ENCODE measurements around the gene PCTP.

The PCTP gene

DNA sequence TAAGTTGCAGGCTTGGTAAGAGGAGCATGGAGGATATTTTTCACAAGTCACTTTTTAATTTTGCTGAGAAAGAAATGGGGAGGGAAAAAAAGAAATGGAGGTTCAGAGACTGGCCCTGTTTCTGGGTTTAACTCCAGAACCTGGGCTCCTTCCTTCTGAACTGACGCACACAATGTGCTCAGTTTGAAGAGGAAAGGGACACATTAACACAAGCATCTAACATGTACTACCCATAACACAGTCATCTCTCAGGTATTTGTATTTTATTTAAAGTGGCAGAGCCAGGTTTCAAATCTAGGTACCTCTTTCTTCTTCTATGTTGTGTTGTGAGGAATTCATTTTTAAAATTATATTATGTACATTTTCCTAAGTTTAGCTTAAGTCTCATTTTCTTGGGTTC lies 22.9 kb upstream of the PCTP start:
- H3K9me3 ChIP-seq (ENCODE audit: control insufficient read depth, low read length), result no peaks in the 10 kb centered on the region
- H3K27me3 ChIP-seq (ENCODE audit: control insufficient read depth, insufficient read depth, low read length, poor library complexity, severe bottlenecking), result no peaks in the 10 kb centered on the region
- H3K4me3 ChIP-seq (ENCODE audit: insufficient read depth, low read depth, low read length), result no peak overlapping the region
- 67 to 86% methylated on average over 1 of the region's 1 CpG for WGBS, 2 experiments
- H3K27ac ChIP-seq (ENCODE audit: insufficient read depth, low read depth, low read length, poor library complexity, severe bottlenecking), result no peak overlapping the region
- no peaks in the 10 kb centered on the region for H3K36me3 ChIP-seq (ENCODE audit: control insufficient read depth, insufficient read depth, low read length)
- peaks cover 25% of the 10 kb centered on the region for H3K4me1 ChIP-seq (ENCODE audit: control insufficient read depth, insufficient read depth, low read length)

DNA sequence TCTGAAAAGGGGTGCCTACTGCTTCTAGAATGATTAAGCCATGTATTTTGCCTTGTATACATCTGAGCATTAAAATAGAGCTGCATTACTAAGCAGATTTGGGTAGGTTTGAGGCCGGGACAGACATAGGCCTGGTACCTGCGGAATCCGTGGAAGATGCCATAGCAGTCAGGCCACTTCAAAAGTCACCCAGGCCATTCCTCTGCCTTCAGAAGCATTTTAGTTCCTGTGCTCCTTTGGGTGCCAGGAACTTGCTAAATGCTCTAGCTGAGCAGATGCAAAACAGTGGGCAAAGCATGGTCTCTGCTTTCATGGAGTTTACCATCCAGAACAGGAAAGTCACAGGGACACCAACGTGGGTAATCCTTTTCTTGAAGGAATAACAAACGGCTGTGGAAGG lies 22.5 kb upstream of the PCTP start:
- H3K4me3 ChIP-seq (ENCODE audit: insufficient read depth, low read depth, low read length), result no peak overlapping the region
- H3K4me1 ChIP-seq (ENCODE audit: control insufficient read depth, insufficient read depth, low read length), result peaks cover 27% of the 10 kb centered on the region
- H3K36me3 ChIP-seq (ENCODE audit: control insufficient read depth, insufficient read depth, low read length), result no peaks in the 10 kb centered on the region
- no peaks in the 10 kb centered on the region for H3K27me3 ChIP-seq (ENCODE audit: control insufficient read depth, insufficient read depth, low read length, poor library complexity, severe bottlenecking)
- WGBS, 2 experiments, result 76 to 78% methylated on average over 5 of the region's 5 CpGs
- H3K27ac ChIP-seq (ENCODE audit: insufficient read depth, low read depth, low read length, poor library complexity, severe bottlenecking), result no peak overlapping the region
- no peaks in the 10 kb centered on the region for H3K9me3 ChIP-seq (ENCODE audit: control insufficient read depth, low read length)

DNA sequence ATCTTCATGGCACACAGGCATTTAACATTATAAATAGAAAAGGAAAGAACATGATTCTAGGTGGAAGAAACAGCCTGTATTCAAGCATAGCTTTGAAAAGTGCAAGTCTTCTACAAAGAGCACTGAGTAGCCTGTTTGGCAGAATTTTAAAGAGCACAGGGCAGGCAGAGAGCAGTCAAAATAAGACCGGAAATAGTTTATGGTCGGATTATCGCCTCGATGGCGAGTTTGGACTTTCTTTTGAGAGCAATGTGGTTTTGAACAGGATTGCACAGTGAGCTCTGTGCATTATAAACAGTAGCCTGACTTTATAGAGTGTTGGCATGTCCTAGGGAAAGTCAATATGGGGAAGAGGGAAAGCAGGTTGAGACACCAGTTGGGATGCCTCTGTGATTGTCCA lies 22.0 kb upstream of the PCTP start:
- 94 to 96% methylated on average over 5 of the region's 5 CpGs for WGBS, 2 experiments
- Histone ChIP-seq H3K27ac (ENCODE audit: insufficient read depth, low read depth, low read length, poor library complexity, severe bottlenecking) (no peak overlapping the region), H3K9me3 (ENCODE audit: control insufficient read depth, low read length) (no peaks in the 10 kb centered on the region), H3K4me3 (ENCODE audit: insufficient read depth, low read depth, low read length) (no peak overlapping the region), H3K4me1 (ENCODE audit: control insufficient read depth, insufficient read depth, low read length) (peaks cover 32% of the 10 kb centered on the region), H3K36me3 (ENCODE audit: control insufficient read depth, insufficient read depth, low read length) (no peaks in the 10 kb centered on the region), H3K27me3 (ENCODE audit: control insufficient read depth, insufficient read depth, low read length, poor library complexity, severe bottlenecking) (no peaks in the 10 kb centered on the region)

DNA sequence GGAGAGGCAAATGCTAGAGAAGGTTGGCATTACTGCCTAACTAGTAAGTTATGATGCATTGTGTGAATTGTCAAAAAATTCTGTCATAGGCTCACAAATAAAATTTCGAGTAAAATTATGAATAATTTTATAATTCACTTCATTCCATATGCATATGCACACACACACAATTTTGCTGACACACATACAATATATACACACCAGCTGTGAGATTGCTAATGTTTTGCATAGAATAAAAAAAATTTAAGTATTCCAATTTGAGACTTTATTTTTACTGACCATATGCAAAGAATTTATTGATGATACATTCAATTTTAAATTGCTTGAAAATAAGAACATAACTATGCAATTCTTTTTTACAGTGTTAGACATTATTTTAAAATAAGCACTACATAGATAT lies 21.4 kb upstream of the PCTP start:
- H3K9me3 ChIP-seq (ENCODE audit: control insufficient read depth, low read length), result no peaks in the 10 kb centered on the region
- WGBS, 2 experiments, result no CpG with 5 or more reads among the region's 1 CpG

DNA sequence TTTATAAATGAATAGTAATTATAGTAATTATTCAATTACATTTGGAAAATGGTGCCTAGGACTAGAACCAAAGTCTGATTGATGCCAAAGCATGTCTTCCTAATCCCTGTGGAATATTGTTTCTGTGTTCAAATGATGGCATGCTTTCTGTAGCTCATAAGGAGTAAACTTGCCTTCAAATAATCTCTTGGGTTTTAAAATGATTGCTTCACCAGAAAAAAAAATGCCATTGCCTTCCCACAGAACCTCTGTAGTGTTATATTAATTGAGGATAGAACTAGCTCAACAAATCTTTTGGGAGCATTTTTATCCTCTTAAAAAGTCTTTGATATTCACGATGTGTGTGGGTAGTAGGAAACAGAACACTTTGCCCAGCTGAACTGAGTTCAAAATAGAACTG lies 20.5 kb upstream of the PCTP start:
- Histone ChIP-seq H3K27me3 (ENCODE audit: control insufficient read depth, insufficient read depth, low read length, poor library complexity, severe bottlenecking) (no peaks in the 10 kb centered on the region), H3K4me1 (ENCODE audit: control insufficient read depth, insufficient read depth, low read length) (peaks cover 31% of the 10 kb centered on the region), H3K27ac (ENCODE audit: insufficient read depth, low read depth, low read length, poor library complexity, severe bottlenecking) (no peak overlapping the region), H3K4me3 (ENCODE audit: insufficient read depth, low read depth, low read length) (no peak overlapping the region), H3K36me3 (ENCODE audit: control insufficient read depth, insufficient read depth, low read length) (no peaks in the 10 kb centered on the region), H3K9me3 (ENCODE audit: control insufficient read depth, low read length) (no peaks in the 10 kb centered on the region)
- WGBS, 2 experiments, result 100% methylated on average over 1 of the region's 1 CpG

More for the DNA sequence above, 21.4 kb upstream of the PCTP start:
- Histone ChIP-seq H3K4me1 (ENCODE audit: control insufficient read depth, insufficient read depth, low read length) (peaks cover 38% of the 10 kb centered on the region), H3K36me3 (ENCODE audit: control insufficient read depth, insufficient read depth, low read length) (no peaks in the 10 kb centered on the region), H3K27ac (ENCODE audit: insufficient read depth, low read depth, low read length, poor library complexity, severe bottlenecking) (no peak overlapping the region), H3K4me3 (ENCODE audit: insufficient read depth, low read depth, low read length) (no peak overlapping the region), H3K27me3 (ENCODE audit: control insufficient read depth, insufficient read depth, low read length, poor library complexity, severe bottlenecking) (no peaks in the 10 kb centered on the region)

DNA sequence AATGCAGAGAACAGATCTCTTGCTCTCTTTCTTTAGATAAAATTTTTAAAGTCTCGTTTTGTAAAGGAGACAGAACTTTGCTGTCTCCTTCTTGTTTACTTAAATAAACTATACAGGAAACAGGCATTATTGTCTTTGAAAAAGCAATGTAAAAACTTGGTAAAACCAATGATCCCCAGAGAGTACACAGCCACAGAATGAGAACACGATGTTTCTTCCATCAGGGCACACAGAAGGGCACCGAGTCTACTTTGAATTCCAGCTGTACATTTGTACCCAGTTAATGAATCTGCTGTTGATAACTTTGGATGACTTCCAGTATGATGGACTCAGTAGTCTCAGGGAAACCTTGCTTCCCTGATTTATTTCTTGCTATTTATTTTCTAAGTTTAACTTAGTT lies 20.0 kb upstream of the PCTP start:
- Histone ChIP-seq H3K27ac (ENCODE audit: insufficient read depth, low read depth, low read length, poor library complexity, severe bottlenecking) (no peak overlapping the region), H3K9me3 (ENCODE audit: control insufficient read depth, low read length) (no peaks in the 10 kb centered on the region), H3K27me3 (ENCODE audit: control insufficient read depth, insufficient read depth, low read length, poor library complexity, severe bottlenecking) (no peaks in the 10 kb centered on the region), H3K36me3 (ENCODE audit: control insufficient read depth, insufficient read depth, low read length) (no peaks in the 10 kb centered on the region), H3K4me1 (ENCODE audit: control insufficient read depth, insufficient read depth, low read length) (peaks cover 31% of the 10 kb centered on the region), H3K4me3 (ENCODE audit: insufficient read depth, low read depth, low read length) (no peak overlapping the region)
- WGBS, 2 experiments, result 86 to 94% methylated on average over 2 to 3 of the region's 3 CpGs

DNA sequence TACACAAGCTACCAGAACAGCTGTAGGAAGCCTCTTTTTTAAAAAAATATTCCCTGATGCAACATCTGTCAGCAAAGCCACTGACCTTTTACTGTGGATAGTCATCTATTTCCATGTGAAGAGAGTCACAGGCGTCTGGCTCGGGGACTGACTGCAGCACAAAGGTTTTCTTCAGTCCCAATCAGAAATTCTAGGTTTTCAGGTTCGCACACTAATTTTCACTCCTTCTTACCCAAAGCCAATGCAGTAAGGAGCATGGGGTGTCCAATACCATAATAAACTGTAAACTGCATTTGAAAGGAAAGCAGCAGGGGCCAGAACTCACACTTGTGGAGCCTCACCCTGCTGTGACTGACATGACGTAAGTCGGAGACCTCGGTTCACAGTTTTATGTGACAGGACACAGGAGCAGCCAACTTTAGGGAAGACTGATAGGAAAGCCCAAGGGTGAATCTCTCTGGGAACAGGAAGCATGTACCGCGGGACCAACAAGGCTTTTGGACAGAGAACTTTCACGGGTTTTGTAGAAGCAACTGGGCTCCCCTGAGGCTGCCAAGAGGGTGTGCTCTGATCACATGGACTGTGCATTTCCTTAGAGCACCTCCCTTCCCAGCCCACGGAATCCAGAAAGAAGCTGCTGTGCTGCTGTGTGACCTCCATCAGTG lies 19.1 kb upstream of the PCTP start:
- Histone ChIP-seq H3K4me3 (ENCODE audit: insufficient read depth, low read depth, low read length) (no peak overlapping the region), H3K27ac (ENCODE audit: insufficient read depth, low read depth, low read length, poor library complexity, severe bottlenecking) (no peak overlapping the region)

DNA sequence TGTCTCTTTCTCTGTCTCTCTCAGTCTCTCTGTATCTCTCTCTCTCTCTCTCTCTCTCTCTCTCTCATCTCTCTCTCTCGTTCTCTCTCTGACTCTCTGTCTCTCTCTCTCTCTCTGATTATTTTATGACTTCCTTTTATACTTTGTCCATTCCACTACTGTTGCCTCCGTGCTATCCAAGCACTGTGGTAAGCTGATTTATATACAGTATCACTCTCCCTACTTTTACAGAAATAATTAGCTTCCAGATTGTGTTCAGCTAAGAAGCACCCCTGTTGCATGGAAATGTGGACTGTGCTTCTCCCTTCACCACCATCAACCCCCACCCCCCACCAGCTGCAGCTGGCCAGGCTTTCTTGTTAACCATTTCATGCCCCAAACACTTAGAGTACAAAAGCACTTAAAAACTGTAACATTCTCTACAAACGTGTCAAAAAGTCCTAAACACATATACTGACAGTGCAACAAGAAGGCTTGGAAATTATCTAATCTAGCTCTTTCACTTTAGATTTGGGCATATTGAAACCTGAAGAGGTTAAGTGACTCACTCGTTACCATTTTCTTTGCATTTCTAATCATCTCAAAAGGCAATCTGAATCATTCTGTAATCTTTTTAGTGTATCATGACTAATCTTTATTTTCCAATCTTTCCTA lies 16.6 kb upstream of the PCTP start:
- H3K4me1 ChIP-seq (ENCODE audit: control insufficient read depth, insufficient read depth, low read length), result peaks cover 31% of the 10 kb centered on the region
- no peak overlapping the region for H3K27ac ChIP-seq (ENCODE audit: insufficient read depth, low read depth, low read length, poor library complexity, severe bottlenecking)

More for the DNA sequence above, 19.1 kb upstream of the PCTP start:
- H3K9me3 ChIP-seq (ENCODE audit: control insufficient read depth, low read length), result no peaks in the 10 kb centered on the region
- H3K27me3 ChIP-seq (ENCODE audit: control insufficient read depth, insufficient read depth, low read length, poor library complexity, severe bottlenecking), result no peaks in the 10 kb centered on the region
- no peaks in the 10 kb centered on the region for H3K36me3 ChIP-seq (ENCODE audit: control insufficient read depth, insufficient read depth, low read length)
- H3K4me1 ChIP-seq (ENCODE audit: control insufficient read depth, insufficient read depth, low read length), result peaks cover 31% of the 10 kb centered on the region
- WGBS, 2 experiments, result 24 to 32% methylated on average over 10 of the region's 10 CpGs

DNA sequence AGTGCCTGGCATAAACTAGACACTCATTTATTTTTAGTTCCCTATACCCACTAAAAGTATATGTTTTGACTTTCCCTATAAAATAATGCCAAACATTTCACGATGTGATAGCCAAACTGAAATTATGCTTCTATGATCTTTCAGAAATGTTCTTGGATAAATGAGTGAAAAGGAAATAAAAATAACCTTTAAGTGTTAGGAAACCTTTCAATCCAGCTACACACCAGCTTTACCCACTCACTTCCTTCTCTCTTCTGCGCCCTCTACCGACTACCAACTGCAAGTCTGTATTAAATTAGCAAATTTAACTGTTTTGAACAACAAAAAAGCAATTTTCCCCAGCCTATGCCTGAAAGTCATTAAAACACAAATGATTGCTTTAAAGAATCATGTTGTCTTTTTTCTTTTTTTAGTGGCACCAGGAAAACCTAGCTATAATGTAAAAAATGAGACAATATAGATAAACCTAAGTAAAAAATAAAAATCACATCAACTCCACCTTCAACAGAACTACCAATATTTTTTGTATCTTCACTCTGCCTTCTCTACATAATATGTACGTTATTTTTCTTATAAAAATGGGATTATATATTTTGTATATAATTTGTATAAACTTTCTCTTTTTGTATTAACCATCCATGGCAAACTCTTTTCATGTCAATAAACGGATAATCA lies 15.0 kb upstream of the PCTP start:
- H3K27me3 ChIP-seq (ENCODE audit: control insufficient read depth, insufficient read depth, low read length, poor library complexity, severe bottlenecking), result no peaks in the 10 kb centered on the region
- H3K9me3 ChIP-seq (ENCODE audit: control insufficient read depth, low read length), result no peaks in the 10 kb centered on the region
- no peaks in the 10 kb centered on the region for H3K36me3 ChIP-seq (ENCODE audit: control insufficient read depth, insufficient read depth, low read length)
- 36 to 38% methylated on average over 3 of the region's 5 CpGs for WGBS, 2 experiments
- H3K27ac ChIP-seq (ENCODE audit: insufficient read depth, low read depth, low read length, poor library complexity, severe bottlenecking), result no peak overlapping the region
- H3K4me3 ChIP-seq (ENCODE audit: insufficient read depth, low read depth, low read length), result no peak overlapping the region
- peaks cover 31% of the 10 kb centered on the region for H3K4me1 ChIP-seq (ENCODE audit: control insufficient read depth, insufficient read depth, low read length)

More for the DNA sequence above, 16.6 kb upstream of the PCTP start:
- Histone ChIP-seq H3K27me3 (ENCODE audit: control insufficient read depth, insufficient read depth, low read length, poor library complexity, severe bottlenecking) (no peaks in the 10 kb centered on the region), H3K4me3 (ENCODE audit: insufficient read depth, low read depth, low read length) (no peak overlapping the region), H3K9me3 (ENCODE audit: control insufficient read depth, low read length) (no peaks in the 10 kb centered on the region), H3K36me3 (ENCODE audit: control insufficient read depth, insufficient read depth, low read length) (no peaks in the 10 kb centered on the region)
- WGBS, 2 experiments, result 31 to 35% methylated on average over 4 of the region's 4 CpGs

DNA sequence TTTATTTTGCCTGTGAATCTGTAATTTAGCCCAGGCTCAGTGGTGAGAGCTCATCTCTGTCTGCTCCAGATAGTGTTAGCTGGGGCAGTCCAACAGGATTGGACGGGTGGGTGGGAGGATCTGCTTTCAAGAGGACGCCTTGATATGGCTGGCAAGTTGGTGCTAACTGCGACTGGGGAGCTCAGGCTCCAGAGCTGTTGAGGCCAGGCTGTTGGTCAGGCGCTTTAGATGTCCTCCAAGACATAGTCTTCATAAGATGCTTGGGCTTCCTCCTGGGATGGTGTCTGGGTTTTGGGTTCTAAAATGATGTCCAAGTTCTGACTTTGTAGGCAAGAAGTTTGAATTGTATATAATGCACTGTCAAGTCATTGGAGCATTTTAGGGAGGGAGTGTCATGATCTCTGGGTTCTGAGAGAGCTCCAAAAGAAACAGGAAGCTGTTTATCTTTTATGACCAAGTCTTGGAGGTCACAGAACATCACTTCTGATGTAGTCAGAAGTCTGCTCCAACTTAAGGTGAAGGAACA lies 12.8 kb upstream of the PCTP start:
- no peaks in the 10 kb centered on the region for H3K9me3 ChIP-seq (ENCODE audit: control insufficient read depth, low read length)
- H3K27ac ChIP-seq (ENCODE audit: insufficient read depth, low read depth, low read length, poor library complexity, severe bottlenecking), result no peak overlapping the region
- H3K27me3 ChIP-seq (ENCODE audit: control insufficient read depth, insufficient read depth, low read length, poor library complexity, severe bottlenecking), result no peaks in the 10 kb centered on the region
- H3K4me3 ChIP-seq (ENCODE audit: insufficient read depth, low read depth, low read length), result no peak overlapping the region
- H3K4me1 ChIP-seq (ENCODE audit: control insufficient read depth, insufficient read depth, low read length), result peaks cover 14% of the 10 kb centered on the region
- H3K36me3 ChIP-seq (ENCODE audit: control insufficient read depth, insufficient read depth, low read length), result no peaks in the 10 kb centered on the region
- 93 to 94% methylated on average over 4 of the region's 4 CpGs for WGBS, 2 experiments

Data from ectodermal cell (in vitro differentiated cells).